CD4-positive, CD25-positive, alpha-beta regulatory T cell (primary cell): ENCODE measurements around the gene SPOCK3. TPM values are rescaled to one million over a fixed set of nuclear protein-coding genes. Genes with fewer than 3 reads are reported as not detected.

Experiments used
- ATAC-seq, 2 donors: fragments of 150-1000 bp; cut with Tn5 transposase; one replicate each; pipeline ENCODE4 v1.10.0; 2021; ENCODE audit warnings: low read depth in 2 of 2, moderate number of reproducible peaks in 2 of 2, moderate library complexity in 1 of 2
- DNase-seq, 3 donors: peaks; one replicate each; pipeline versions ENCODE4 v3.0.0 to v3.0.0-alpha.2; 2012 to 2022; ENCODE audit warnings: mixed read lengths in 1 of 3
- H3K27ac ChIP-seq: one replicate; pipeline ENCODE4 v1.7.0; 2013; ENCODE audit warnings: mild to moderate bottlenecking, low read length; ENCODE audit not compliant: insufficient read depth, poor library complexity, severe bottlenecking
- H3K27me3 ChIP-seq: one replicate; pipeline ENCODE4 v1.7.0; 2013; ENCODE audit warnings: low read length; ENCODE audit not compliant: control insufficient read depth, insufficient read depth
- H3K36me3 ChIP-seq: one replicate; pipeline ENCODE4 v1.7.0; 2013; ENCODE audit warnings: mild to moderate bottlenecking, low read length, moderate library complexity; ENCODE audit not compliant: control insufficient read depth, insufficient read depth
- H3K4me1 ChIP-seq: 2 replicates; pipeline ENCODE4 v1.7.0; 2013; ENCODE audit warnings: mild to moderate bottlenecking, low read length; ENCODE audit not compliant: insufficient read depth, control insufficient read depth, poor library complexity, severe bottlenecking
- H3K4me3 ChIP-seq: one replicate; pipeline ENCODE4 v1.7.0; 2013; ENCODE audit warnings: low read depth, mild to moderate bottlenecking, low read length, moderate library complexity
- H3K9me3 ChIP-seq, 2 experiments: 1 replicate in 1 of 2; 2 replicates in 1 of 2; pipeline ENCODE4 v1.7.0; 2013; ENCODE audit warnings: low read length in 2 of 2, mild to moderate bottlenecking in 1 of 2, moderate library complexity in 1 of 2; ENCODE audit not compliant: control insufficient read depth in 2 of 2
- H3K27ac Mint-ChIP-seq, 3 donors: one replicate each; pipeline ENCODE4 v1.8.0; 2020 to 2022; ENCODE audit warnings: mild to moderate bottlenecking in 3 of 3, mixed read lengths in 3 of 3, moderate library complexity in 2 of 3
- H3K27me3 Mint-ChIP-seq: one replicate; pipeline ENCODE4 v1.8.0; 2022; ENCODE audit warnings: mild to moderate bottlenecking, mixed read lengths
- H3K36me3 Mint-ChIP-seq: one replicate; pipeline ENCODE4 v1.8.0; 2020; ENCODE audit warnings: mixed read lengths
- H3K4me1 Mint-ChIP-seq, 4 donors: one replicate each; pipeline ENCODE4 v1.8.0; 2020 to 2022; ENCODE audit warnings: mixed read lengths in 4 of 4, mild to moderate bottlenecking in 1 of 4
- H3K4me3 Mint-ChIP-seq, 4 donors: one replicate each; pipeline ENCODE4 v1.8.0; 2020 to 2022; ENCODE audit warnings: mild to moderate bottlenecking in 4 of 4, mixed read lengths in 4 of 4, moderate library complexity in 3 of 4
- H3K9me3 Mint-ChIP-seq, 7 donors: one replicate each; pipeline ENCODE4 v1.8.0; 2020 to 2022; ENCODE audit warnings: mixed read lengths in 7 of 7, mild to moderate bottlenecking in 3 of 7, moderate library complexity in 2 of 7
- polyA plus RNA-seq, 4 donors: library from polyadenylated mRNA; unstranded; fragments of 300-500 nt; fragmentation: Illumina TruSeq; gene quantifications; one replicate each; pipeline ENCODE4 v1.2.3, GENCODE V29; 2021
- total RNA-seq: library from RNA; stranded (reverse); gene quantifications from one replicate; pipeline ENCODE4 v1.2.3, GENCODE V29; 2022

SPOCK3 gene
- total and polyA plus RNA-seq, 5 donors from 2014 or later = not detected

DNA sequence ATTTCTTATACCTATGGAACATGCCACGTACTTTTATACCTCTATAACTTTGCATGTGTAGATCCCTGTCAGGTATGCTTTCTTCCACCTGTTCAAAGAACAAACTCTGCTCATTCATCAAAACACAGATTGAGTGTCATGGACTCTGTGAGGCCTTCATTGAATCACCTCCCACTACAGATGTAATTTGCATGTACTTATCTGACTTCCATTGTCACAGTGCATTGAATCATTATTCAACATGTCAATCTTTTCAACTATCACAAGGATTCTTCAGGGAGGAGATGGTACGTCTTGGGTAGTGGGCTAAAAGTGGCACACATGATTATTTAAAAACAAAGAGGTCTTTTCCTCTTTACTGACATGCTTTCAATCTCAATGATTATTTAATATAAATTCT is 24.1 kb downstream of the SPOCK3 start:
- Histone ChIP-seq H3K4me3 (no peak overlapping the region), H3K27ac (no peak overlapping the region), H3K27me3 (no peaks in the 10 kb centered on the region), H3K36me3 (no peaks in the 10 kb centered on the region), H3K9me3 (no peaks in the 10 kb centered on the region), H3K4me1 (no peaks in the 10 kb centered on the region)
- Mint-ChIP-seq H3K4me1 (no peaks in the 10 kb centered on the region), H3K9me3 (peaks cover 0 to 3% (median 1%) of the 10 kb centered on the region in 7 donors), H3K4me3 (no peak overlapping the region), H3K36me3 (no peaks in the 10 kb centered on the region), H3K27me3 (no peaks in the 10 kb centered on the region), H3K27ac (no peak overlapping the region)
- ATAC-seq (no peak), DNase-seq (no peak)

DNA sequence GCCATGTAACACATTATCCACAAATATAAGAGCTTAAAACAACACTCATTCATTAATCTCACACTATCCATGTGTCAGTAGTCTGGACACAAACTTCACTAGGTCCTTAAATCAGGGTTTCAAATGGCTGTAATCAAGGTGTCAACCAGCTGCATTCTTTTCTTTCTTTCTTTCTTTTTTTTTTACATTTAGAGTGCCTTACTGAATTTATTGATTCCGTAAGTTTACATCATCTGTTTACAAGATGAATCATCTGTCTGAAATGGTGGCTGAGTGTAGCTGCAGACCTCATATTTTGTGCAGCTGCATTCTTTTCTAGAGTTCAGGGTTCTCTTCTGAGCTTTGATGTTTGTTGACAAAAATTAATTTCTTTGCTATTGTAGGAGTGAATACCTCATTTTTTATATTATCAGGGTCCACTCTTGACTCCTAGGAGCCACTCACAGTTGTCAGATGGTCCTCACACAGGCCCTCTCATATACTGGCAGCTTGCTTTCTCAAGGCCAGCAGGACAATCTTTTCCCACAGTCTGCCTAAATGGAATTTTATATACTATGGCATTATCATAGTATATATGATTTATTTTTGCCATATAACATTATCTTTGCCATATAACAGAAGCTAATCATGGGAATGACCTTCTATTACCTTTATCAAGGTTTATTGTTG is 37.8 kb downstream of the SPOCK3 start:
- Mint-ChIP-seq H3K9me3 (peaks cover 0 to 14% (median 4%) of the 10 kb centered on the region in 7 donors), H3K27me3 (no peaks in the 10 kb centered on the region), H3K36me3 (no peaks in the 10 kb centered on the region), H3K4me3 (no peak overlapping the region), H3K4me1 (no peaks in the 10 kb centered on the region), H3K27ac (no peak overlapping the region)
- ATAC-seq (no peak), DNase-seq (no peak)
- no peaks in the 10 kb centered on the region for H3K4me1 ChIP-seq
- H3K27ac ChIP-seq = no peak overlapping the region
- no peaks in the 10 kb centered on the region for H3K36me3 ChIP-seq
- peaks cover 2 to 3% of the 10 kb centered on the region in 2 experiments for H3K9me3 ChIP-seq
- no peak overlapping the region for H3K4me3 ChIP-seq
- no peaks in the 10 kb centered on the region for H3K27me3 ChIP-seq

DNA sequence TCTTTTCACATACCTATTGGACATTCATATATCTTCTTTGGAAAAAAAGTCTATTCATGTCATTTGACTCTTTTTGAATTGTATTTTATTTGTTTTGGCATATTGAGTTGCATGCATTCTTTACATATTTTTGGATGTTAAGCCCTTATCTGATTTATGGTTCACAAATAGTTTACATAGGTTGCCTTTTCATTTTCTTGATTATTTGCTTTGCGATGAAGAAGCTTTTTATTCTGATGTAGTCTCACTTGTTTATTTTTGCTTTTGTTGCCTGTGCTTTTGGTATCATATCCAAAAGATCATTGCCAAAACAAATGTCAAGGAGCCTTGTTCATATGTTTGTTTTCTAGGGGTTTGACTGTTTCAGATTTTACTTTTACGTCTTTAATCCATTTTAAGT is 43.9 kb downstream of the SPOCK3 start:
- Mint-ChIP-seq H3K4me3 (no peak overlapping the region), H3K4me1 (no peaks in the 10 kb centered on the region), H3K9me3 (peaks cover 0 to 20% (median 5%) of the 10 kb centered on the region in 7 donors), H3K27me3 (no peaks in the 10 kb centered on the region), H3K27ac (no peak overlapping the region), H3K36me3 (no peaks in the 10 kb centered on the region)
- H3K27ac ChIP-seq = no peak overlapping the region
- no peaks in the 10 kb centered on the region for H3K36me3 ChIP-seq
- peaks cover 0 to under 1% of the 10 kb centered on the region in 2 experiments for H3K9me3 ChIP-seq
- no peak overlapping the region for H3K4me3 ChIP-seq
- no peaks in the 10 kb centered on the region for H3K4me1 ChIP-seq
- H3K27me3 ChIP-seq = no peaks in the 10 kb centered on the region
- ATAC-seq (no peak), DNase-seq (no peak)

DNA sequence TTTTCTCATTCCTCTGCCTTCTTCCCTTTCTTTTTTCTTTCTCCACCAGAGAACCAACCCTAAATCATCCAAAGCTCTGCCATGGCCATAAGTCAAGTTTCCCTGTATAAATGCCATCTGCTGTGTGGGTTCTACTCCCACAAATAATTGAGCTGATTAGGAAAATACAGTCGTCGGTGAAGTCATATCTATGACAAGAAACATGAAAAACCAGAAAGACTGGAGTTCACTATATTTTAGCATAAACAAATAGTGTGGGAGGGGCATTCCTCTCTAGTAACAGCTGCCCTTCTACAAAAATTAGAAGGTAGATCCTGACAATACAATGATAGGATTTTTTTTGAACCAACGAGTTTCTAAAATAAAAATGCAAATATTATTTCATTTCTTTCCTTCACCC is 48.8 kb downstream of the SPOCK3 start:
- DNase-seq (no peak), ATAC-seq (no peak)
- H3K4me1 ChIP-seq = no peaks in the 10 kb centered on the region
- H3K27ac ChIP-seq = no peak overlapping the region
- H3K27me3 Mint-ChIP-seq = no peaks in the 10 kb centered on the region
- no peak overlapping the region for H3K4me3 ChIP-seq
- H3K27ac Mint-ChIP-seq = no peak overlapping the region
- H3K9me3 Mint-ChIP-seq = peaks cover 3 to 10% (median 6%) of the 10 kb centered on the region in 7 donors
- H3K9me3 ChIP-seq = no peaks in the 10 kb centered on the region
- H3K4me1 Mint-ChIP-seq = no peaks in the 10 kb centered on the region
- H3K36me3 Mint-ChIP-seq = no peaks in the 10 kb centered on the region
- H3K36me3 ChIP-seq = no peaks in the 10 kb centered on the region
- H3K4me3 Mint-ChIP-seq = no peak overlapping the region
- no peaks in the 10 kb centered on the region for H3K27me3 ChIP-seq

DNA sequence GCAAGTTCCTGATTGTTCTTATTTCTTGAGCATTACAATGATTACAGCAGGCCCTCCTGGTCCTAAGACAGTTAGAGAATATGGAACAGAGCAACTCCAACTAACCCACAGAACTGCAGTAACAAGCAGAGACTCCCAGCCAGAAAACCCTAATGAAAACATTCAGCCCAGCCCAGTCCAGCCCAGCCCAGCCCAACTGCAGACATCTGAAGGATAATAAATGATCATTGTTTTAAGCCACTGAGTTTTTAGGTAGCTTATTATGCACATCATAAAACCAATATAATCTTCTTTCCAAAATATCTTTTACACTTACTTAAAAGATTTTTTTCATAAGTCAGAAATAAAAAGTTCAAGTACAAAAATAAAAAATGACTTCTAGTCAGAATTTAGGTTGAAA is 51.3 kb downstream of the SPOCK3 start:
- peaks cover 1 to 12% (median 7%) of the 10 kb centered on the region in 7 donors for H3K9me3 Mint-ChIP-seq
- H3K36me3 ChIP-seq = no peaks in the 10 kb centered on the region
- no peak overlapping the region for H3K4me3 Mint-ChIP-seq
- H3K4me1 Mint-ChIP-seq = no peaks in the 10 kb centered on the region
- DNase-seq (no peak), ATAC-seq (no peak)
- no peaks in the 10 kb centered on the region for H3K36me3 Mint-ChIP-seq
- no peak overlapping the region for H3K4me3 ChIP-seq
- no peak overlapping the region for H3K27ac Mint-ChIP-seq
- no peak overlapping the region for H3K27ac ChIP-seq
- no peaks in the 10 kb centered on the region for H3K27me3 ChIP-seq
- H3K4me1 ChIP-seq = no peaks in the 10 kb centered on the region
- no peaks in the 10 kb centered on the region for H3K27me3 Mint-ChIP-seq
- H3K9me3 ChIP-seq = peaks cover 0 to 3% of the 10 kb centered on the region in 2 experiments

DNA sequence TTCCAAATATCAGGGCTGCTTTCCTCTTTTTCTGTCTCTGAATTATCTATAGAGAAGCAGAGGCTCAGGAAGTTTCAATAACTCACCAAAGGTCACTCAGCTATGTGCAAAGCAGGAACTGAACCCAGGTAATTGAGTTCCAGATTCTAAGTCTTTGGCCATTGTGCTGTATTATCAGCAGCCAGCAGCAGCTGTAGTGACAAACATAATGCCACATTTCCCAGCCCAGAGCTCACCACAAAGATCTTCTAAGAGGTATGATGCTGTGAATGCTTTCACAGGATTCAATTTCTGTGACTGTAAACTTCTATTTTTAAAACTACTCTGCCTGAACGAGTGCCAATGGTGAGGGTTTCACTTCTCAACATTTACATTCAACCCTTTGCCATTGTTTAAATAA is 56.4 kb downstream of the SPOCK3 start:
- no peaks in the 10 kb centered on the region for H3K36me3 Mint-ChIP-seq
- Histone ChIP-seq H3K4me3 (no peak overlapping the region), H3K4me1 (no peaks in the 10 kb centered on the region), H3K27me3 (no peaks in the 10 kb centered on the region), H3K27ac (no peak overlapping the region), H3K36me3 (no peaks in the 10 kb centered on the region), H3K9me3 (peaks cover 0 to 3% of the 10 kb centered on the region in 2 experiments)
- H3K27ac Mint-ChIP-seq = no peak overlapping the region
- no peaks in the 10 kb centered on the region for H3K4me1 Mint-ChIP-seq
- DNase-seq = no peak
- ATAC-seq = no peak
- no peak overlapping the region for H3K4me3 Mint-ChIP-seq
- H3K27me3 Mint-ChIP-seq = no peaks in the 10 kb centered on the region
- H3K9me3 Mint-ChIP-seq = peaks cover under 1 to 10% (median 5%) of the 10 kb centered on the region in 7 donors

DNA sequence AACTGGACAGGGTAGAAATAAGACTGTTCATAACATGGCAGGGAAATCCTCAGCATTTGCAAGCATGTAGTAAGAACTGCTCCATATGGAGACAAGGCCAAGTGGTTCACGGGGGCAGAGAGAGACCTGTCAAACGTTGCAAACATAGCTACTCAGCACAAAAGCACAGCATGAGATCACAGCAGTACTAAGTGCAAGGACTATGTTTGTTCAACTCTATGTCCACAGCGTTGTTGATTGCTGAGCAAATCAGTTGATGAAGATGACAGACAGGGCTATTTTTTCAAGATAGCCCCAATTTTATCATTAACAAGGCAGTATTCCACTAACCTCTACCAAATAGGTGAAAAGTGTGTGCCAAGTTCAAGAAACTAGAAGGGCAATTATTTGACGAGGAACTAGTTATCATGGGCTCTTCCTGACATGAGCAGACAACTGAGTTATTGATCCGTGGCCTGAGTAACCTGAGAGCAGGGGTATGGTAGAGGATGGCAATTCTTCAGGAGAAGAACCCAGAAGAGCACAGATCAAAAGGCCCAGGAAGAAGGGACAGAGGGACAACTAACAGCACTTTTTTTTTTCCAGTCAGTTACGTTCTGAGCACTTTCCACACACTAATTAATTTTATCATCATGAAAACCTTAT is 57.4 kb downstream of the SPOCK3 start:
- ATAC-seq (no peak), DNase-seq (no peak)
- H3K27me3 Mint-ChIP-seq = no peaks in the 10 kb centered on the region
- no peak overlapping the region for H3K4me3 ChIP-seq
- H3K4me1 ChIP-seq = no peaks in the 10 kb centered on the region
- H3K36me3 ChIP-seq = no peaks in the 10 kb centered on the region
- no peaks in the 10 kb centered on the region for H3K36me3 Mint-ChIP-seq
- H3K9me3 ChIP-seq = peaks cover 0 to 3% of the 10 kb centered on the region in 2 experiments
- H3K4me1 Mint-ChIP-seq = no peaks in the 10 kb centered on the region
- no peak overlapping the region for H3K27ac Mint-ChIP-seq
- H3K27me3 ChIP-seq = no peaks in the 10 kb centered on the region
- H3K4me3 Mint-ChIP-seq = no peak overlapping the region
- no peak overlapping the region for H3K27ac ChIP-seq
- peaks cover 0 to 10% (median 4%) of the 10 kb centered on the region in 7 donors for H3K9me3 Mint-ChIP-seq

DNA sequence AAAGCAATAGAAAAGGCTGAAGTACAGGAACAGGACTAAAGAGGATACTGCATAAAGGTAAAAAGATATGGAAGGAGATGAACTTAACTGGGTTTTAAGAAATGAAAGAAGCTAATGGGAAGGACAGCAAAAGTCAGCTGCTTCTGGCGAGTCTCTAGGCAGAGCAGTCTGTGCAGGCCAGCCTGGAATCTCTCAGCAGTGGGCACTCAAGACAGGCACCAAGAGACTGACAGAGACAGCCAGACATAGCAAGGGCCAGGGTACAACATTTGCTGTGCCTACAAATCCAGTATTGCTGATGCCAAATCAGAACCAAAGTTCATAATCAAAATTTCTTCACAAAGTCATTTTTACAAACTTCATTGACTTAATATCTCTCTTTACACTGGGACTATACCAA is 62.4 kb downstream of the SPOCK3 start:
- no peaks in the 10 kb centered on the region for H3K4me1 ChIP-seq
- H3K9me3 Mint-ChIP-seq = peaks cover 0 to 5% (median 3%) of the 10 kb centered on the region in 7 donors
- ATAC-seq (no peak), DNase-seq (no peak)
- no peaks in the 10 kb centered on the region for H3K36me3 Mint-ChIP-seq
- no peak overlapping the region for H3K27ac ChIP-seq
- H3K4me1 Mint-ChIP-seq = no peaks in the 10 kb centered on the region
- no peak overlapping the region for H3K4me3 ChIP-seq
- H3K27me3 ChIP-seq = no peaks in the 10 kb centered on the region
- H3K9me3 ChIP-seq = no peaks in the 10 kb centered on the region
- H3K4me3 Mint-ChIP-seq = no peak overlapping the region
- no peaks in the 10 kb centered on the region for H3K36me3 ChIP-seq
- no peak overlapping the region for H3K27ac Mint-ChIP-seq
- H3K27me3 Mint-ChIP-seq = no peaks in the 10 kb centered on the region
